HL-60 (cell line): ENCODE results near the gene NCKIPSD.

ENCODE experiments used
- DNase-seq, 2 experiments: peaks; one replicate each; pipeline ENCODE4 v3.0.0-alpha.2; 2010 to 2020; ENCODE audit warnings: low read depth in 1 of 2, low spot score in 1 of 2
- H3K27ac ChIP-seq: fragments of 250-450 bp; sonication (Bioruptor Pico); replicated peaks from 2 replicates; pipeline ENCODE4 v1.5.1; 2020; ENCODE audit warnings: mild to moderate bottlenecking, moderate library complexity
- H3K27me3 ChIP-seq: fragments of 250-450 bp; sonication (Bioruptor Pico); 2 replicates; pipeline ENCODE4 v1.5.1; 2021; ENCODE audit warnings: mild to moderate bottlenecking, moderate library complexity; ENCODE audit not compliant: insufficient read depth, poor library complexity, severe bottlenecking
- H3K4me3 ChIP-seq: replicated peaks from 2 replicates; pipeline ENCODE4 v1.5.1; 2011; ENCODE audit warnings: mild to moderate bottlenecking, control low read depth, low read length; ENCODE audit not compliant: insufficient read depth
- GABPA ChIP-seq: IDR thresholded peaks from 2 replicates; pipeline ENCODE4 v1.6.1; 2012; ENCODE audit warnings: low read depth
- POLR2AphosphoS5 ChIP-seq: IDR thresholded peaks from 2 replicates; pipeline ENCODE4 v1.6.1; 2012; ENCODE audit warnings: low read depth
- SPI1 ChIP-seq: IDR thresholded peaks from 2 replicates; pipeline ENCODE4 v1.6.1; 2012; ENCODE audit warnings: low read depth, mild to moderate bottlenecking, borderline replicate concordance
- TF ChIP-seq, protein P1 (sequence below): IDR thresholded peaks from 2 replicates; pipeline ENCODE4 v1.6.1; 2012; ENCODE audit warnings: low read depth; ENCODE audit not compliant: insufficient replicate concordance
- TF ChIP-seq, protein P2 (sequence below): IDR thresholded peaks from one replicate; pipeline ENCODE4 v1.5.1; 2011; ENCODE audit warnings: low read length, control low read depth, inconsistent platforms; ENCODE audit not compliant: insufficient read depth

The NCKIPSD gene

DNA sequence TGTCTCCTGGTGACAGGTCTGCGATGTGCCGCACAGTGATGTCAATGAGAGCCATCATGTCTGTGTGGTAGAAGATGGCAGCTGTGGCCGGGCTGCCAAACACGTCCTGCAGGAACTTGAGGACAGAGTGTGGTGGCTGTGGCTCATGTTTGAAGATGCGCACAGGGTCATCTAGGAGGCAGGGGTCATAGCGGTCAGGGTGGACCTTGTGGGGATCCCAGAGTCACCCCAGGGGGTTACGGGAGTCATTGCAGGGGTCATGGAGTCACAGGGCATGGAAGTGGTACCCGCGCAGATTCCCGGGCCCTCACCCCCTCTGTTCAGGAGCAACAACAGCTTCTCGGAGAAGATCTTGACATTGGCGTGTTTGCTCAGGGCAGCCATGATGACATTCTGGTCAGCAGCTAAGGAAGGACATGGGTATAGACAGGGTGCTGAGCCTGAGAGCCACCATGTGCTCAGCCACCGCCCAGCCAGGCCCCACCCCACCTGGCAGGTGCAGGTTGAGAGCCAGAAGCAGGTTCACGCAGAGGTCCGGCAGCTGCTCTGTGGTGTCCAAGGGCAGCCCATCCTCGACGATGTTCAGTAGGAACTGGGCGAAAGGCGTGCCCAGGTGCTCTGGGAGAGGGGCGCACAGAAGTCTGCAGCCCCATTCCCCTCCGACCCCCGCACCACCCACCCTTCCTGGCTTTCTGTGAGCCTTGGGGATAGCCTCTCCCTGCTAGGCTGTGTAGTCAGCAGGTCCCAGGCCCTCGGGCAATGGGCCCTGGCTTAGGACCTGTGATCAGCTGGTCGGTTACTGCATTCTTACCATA, 6.9 kb downstream of the NCKIPSD start:
- no peak for DNase-seq
- H3K27ac ChIP-seq = no peak overlapping the region
- no peaks in the 10 kb centered on the region for H3K27me3 ChIP-seq
- H3K4me3 ChIP-seq = no peak overlapping the region
- no peak for TF ChIP-seq POLR2AphosphoS5
- TF ChIP-seq, protein P1, sequence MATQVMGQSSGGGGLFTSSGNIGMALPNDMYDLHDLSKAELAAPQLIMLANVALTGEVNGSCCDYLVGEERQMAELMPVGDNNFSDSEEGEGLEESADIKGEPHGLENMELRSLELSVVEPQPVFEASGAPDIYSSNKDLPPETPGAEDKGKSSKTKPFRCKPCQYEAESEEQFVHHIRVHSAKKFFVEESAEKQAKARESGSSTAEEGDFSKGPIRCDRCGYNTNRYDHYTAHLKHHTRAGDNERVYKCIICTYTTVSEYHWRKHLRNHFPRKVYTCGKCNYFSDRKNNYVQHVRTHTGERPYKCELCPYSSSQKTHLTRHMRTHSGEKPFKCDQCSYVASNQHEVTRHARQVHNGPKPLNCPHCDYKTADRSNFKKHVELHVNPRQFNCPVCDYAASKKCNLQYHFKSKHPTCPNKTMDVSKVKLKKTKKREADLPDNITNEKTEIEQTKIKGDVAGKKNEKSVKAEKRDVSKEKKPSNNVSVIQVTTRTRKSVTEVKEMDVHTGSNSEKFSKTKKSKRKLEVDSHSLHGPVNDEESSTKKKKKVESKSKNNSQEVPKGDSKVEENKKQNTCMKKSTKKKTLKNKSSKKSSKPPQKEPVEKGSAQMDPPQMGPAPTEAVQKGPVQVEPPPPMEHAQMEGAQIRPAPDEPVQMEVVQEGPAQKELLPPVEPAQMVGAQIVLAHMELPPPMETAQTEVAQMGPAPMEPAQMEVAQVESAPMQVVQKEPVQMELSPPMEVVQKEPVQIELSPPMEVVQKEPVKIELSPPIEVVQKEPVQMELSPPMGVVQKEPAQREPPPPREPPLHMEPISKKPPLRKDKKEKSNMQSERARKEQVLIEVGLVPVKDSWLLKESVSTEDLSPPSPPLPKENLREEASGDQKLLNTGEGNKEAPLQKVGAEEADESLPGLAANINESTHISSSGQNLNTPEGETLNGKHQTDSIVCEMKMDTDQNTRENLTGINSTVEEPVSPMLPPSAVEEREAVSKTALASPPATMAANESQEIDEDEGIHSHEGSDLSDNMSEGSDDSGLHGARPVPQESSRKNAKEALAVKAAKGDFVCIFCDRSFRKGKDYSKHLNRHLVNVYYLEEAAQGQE = no peak
- TF ChIP-seq SPI1 = no peak
- TF ChIP-seq, protein P2, sequence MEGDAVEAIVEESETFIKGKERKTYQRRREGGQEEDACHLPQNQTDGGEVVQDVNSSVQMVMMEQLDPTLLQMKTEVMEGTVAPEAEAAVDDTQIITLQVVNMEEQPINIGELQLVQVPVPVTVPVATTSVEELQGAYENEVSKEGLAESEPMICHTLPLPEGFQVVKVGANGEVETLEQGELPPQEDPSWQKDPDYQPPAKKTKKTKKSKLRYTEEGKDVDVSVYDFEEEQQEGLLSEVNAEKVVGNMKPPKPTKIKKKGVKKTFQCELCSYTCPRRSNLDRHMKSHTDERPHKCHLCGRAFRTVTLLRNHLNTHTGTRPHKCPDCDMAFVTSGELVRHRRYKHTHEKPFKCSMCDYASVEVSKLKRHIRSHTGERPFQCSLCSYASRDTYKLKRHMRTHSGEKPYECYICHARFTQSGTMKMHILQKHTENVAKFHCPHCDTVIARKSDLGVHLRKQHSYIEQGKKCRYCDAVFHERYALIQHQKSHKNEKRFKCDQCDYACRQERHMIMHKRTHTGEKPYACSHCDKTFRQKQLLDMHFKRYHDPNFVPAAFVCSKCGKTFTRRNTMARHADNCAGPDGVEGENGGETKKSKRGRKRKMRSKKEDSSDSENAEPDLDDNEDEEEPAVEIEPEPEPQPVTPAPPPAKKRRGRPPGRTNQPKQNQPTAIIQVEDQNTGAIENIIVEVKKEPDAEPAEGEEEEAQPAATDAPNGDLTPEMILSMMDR = no peak
- no peak for TF ChIP-seq GABPA

DNA sequence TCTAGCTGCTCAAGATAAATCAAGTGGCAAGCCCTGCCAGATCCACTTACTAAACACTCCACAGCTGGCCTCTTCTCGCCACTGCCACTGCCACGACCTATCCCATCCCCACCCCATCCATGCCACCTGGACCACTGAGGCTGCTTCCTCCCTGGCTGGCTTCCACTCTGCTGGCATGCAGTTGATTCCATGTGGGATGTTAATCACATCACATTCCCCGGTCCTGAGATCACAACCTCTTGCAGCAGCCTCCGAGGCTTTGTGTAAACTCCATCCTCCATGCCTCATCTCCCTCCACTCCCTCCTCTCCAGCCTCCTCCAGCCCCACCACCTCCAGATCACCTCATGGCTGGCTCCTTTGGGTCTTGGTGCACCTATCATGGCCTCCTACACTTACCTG, 7.7 kb downstream of the NCKIPSD start:
- TF ChIP-seq, protein P2 = no peak
- TF ChIP-seq SPI1 = no peak
- TF ChIP-seq, protein P1 = no peak
- no peak for TF ChIP-seq POLR2AphosphoS5
- no peak for TF ChIP-seq GABPA
- no peak overlapping the region for H3K27ac ChIP-seq
- DNase-seq = no peak

DNA sequence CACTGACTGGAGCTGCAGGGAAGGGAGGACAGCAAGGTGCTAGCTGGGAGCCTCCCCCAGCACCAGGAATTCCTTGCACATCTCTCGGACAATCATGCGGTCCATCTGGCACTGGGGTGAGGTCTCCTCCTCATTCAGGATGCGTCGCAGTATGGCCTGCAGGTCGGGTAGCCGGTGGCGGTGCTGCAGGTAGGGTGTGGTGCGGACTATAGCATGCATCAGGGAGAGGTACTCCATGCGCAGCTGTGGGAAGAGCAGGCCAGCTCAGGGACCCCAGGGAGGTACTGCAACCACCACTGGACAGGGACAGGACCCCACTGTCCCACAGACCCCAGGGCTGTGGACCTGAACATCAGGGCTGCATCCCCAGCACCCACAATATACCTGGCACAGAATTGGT, 11.2 kb downstream of the NCKIPSD start:
- TF ChIP-seq, protein P1 = no peak
- TF ChIP-seq POLR2AphosphoS5 (no peak), GABPA (no peak), SPI1 (no peak)
- TF ChIP-seq, protein P2 = no peak
- Histone ChIP-seq H3K27ac (no peak overlapping the region), H3K4me3 (no peak overlapping the region), H3K27me3 (no peaks in the 10 kb centered on the region)
- no peak for DNase-seq

More for the DNA sequence above, 7.7 kb downstream of the NCKIPSD start:
- no peaks in the 10 kb centered on the region for H3K27me3 ChIP-seq
- no peak overlapping the region for H3K4me3 ChIP-seq
